Nephron progenitor cell (in vitro differentiated cells): ENCODE data around the gene SMARCA2.
A peak's percentile ranks its signal among the peaks of the same experiment; 100 is the strongest.

Source experiments
- DNase-seq: peaks from one replicate; pipeline ENCODE4 v3.0.0; 2021
- H3K27ac Mint-ChIP-seq: 2 replicates; pipeline ENCODE4 v1.8.0; 2021; ENCODE audit warnings: mild to moderate bottlenecking, moderate library complexity, mixed read lengths
- H3K27me3 Mint-ChIP-seq: 2 replicates; pipeline ENCODE4 v1.8.0; 2021; ENCODE audit warnings: mild to moderate bottlenecking, low read depth, mixed read lengths; ENCODE audit not compliant: poor library complexity
- H3K36me3 Mint-ChIP-seq: 2 replicates; pipeline ENCODE4 v1.8.0; 2021; ENCODE audit warnings: low read depth, mixed read lengths
- H3K4me1 Mint-ChIP-seq: 2 replicates; pipeline ENCODE4 v1.8.0; 2021; ENCODE audit warnings: mixed read lengths
- H3K4me3 Mint-ChIP-seq: 2 replicates; pipeline ENCODE4 v1.8.0; 2021; ENCODE audit warnings: mild to moderate bottlenecking, moderate library complexity, mixed read lengths
- H3K9me3 Mint-ChIP-seq: 2 replicates; pipeline ENCODE4 v1.8.0; 2021; ENCODE audit warnings: mild to moderate bottlenecking, moderate library complexity, mixed read lengths
- TF ChIP-seq, protein P1 (sequence below): fragments of 200-600 bp; sonication (generic); IDR thresholded peaks from 2 replicates; pipeline ENCODE4 v1.5.0; 2021; ENCODE audit warnings: antibody characterized with exemption

The SMARCA2 gene

DNA sequence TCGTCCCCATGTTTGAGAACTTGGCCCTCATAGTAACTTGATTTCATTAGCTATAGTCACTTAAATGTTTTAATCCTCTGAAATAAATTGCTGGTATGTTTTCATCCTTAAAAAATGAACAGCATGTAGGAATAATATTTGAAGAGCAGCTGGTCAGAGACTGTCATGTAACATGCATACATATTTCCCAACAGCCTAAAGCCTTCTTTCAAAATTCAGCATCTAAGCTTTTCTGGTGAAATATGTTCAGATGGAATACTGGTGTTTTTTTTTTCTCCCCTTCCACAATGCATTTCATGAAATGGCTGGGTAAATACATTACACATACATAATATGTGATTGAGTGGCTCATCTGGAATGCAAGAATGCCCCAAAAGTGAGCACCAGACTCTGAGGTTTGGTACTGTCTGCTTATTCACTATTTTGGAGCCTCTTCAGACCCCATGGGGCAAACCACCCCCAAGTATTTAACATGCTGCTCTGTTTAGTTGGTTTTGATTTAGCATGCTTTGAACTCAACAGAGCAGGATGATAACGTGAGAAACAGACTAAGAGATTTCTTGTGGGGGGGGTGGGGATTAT, 94.0 kb downstream of the SMARCA2 start:
- Mint-ChIP-seq H3K4me3 (no peak overlapping the region), H3K9me3 (no peaks in the 10 kb centered on the region), H3K4me1 (peaks cover 32% of the 10 kb centered on the region), H3K36me3 (no peaks in the 10 kb centered on the region), H3K27ac (no peak overlapping the region), H3K27me3 (no peaks in the 10 kb centered on the region)
- TF ChIP-seq, protein P1, sequence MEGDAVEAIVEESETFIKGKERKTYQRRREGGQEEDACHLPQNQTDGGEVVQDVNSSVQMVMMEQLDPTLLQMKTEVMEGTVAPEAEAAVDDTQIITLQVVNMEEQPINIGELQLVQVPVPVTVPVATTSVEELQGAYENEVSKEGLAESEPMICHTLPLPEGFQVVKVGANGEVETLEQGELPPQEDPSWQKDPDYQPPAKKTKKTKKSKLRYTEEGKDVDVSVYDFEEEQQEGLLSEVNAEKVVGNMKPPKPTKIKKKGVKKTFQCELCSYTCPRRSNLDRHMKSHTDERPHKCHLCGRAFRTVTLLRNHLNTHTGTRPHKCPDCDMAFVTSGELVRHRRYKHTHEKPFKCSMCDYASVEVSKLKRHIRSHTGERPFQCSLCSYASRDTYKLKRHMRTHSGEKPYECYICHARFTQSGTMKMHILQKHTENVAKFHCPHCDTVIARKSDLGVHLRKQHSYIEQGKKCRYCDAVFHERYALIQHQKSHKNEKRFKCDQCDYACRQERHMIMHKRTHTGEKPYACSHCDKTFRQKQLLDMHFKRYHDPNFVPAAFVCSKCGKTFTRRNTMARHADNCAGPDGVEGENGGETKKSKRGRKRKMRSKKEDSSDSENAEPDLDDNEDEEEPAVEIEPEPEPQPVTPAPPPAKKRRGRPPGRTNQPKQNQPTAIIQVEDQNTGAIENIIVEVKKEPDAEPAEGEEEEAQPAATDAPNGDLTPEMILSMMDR = no peak
- DNase-seq = no peak

DNA sequence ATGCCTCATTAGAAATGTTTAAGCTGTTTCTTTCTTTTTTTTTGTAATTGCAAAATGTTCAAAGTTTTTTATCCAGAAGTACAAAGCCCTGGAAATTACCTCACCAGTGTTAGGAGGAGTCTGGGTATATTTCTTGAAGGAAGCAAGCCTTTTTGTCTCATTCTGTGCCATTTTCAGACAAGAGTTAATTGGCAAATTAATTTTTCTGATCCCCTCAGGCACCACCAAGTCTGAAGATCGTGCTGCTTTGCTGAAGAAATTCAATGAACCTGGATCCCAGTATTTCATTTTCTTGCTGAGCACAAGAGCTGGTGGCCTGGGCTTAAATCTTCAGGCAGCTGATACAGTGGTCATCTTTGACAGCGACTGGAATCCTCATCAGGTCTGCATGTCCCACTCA, 94.9 kb downstream of the SMARCA2 start:
- H3K27me3 Mint-ChIP-seq = no peaks in the 10 kb centered on the region
- H3K4me1 Mint-ChIP-seq = peaks cover 32% of the 10 kb centered on the region
- TF ChIP-seq, protein P1 = no peak
- H3K27ac Mint-ChIP-seq = peak overlapping the region; percentile 33
- no peaks in the 10 kb centered on the region for H3K36me3 Mint-ChIP-seq
- no peak overlapping the region for H3K4me3 Mint-ChIP-seq
- H3K9me3 Mint-ChIP-seq = no peaks in the 10 kb centered on the region
- DNase-seq = no peak

DNA sequence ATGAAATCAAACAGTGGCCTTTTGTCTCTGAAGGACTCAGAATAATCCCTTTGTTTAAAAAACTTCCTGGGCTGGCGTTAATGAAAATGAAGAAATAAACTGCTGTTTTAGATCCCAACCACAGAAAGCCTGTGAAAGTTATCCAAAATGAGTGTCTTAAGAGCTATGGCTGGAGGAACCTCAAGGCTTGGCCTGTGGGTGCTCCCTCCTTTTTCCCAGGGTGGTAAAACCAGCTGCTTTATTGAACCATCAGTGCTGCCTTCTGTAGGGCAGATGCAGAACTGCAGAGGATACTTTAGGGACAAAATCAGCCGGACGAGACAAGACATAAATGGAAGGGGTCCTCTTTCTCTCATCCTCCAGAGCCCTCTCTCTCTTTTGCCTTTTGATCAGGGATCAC, 100.9 kb downstream of the SMARCA2 start:
- no peak for DNase-seq
- Mint-ChIP-seq H3K36me3 (no peaks in the 10 kb centered on the region), H3K27ac (no peak overlapping the region), H3K4me3 (no peak overlapping the region), H3K27me3 (peaks cover 5% of the 10 kb centered on the region), H3K4me1 (peaks cover 4% of the 10 kb centered on the region), H3K9me3 (no peaks in the 10 kb centered on the region)
- TF ChIP-seq, protein P1 = peak; percentile 35

DNA sequence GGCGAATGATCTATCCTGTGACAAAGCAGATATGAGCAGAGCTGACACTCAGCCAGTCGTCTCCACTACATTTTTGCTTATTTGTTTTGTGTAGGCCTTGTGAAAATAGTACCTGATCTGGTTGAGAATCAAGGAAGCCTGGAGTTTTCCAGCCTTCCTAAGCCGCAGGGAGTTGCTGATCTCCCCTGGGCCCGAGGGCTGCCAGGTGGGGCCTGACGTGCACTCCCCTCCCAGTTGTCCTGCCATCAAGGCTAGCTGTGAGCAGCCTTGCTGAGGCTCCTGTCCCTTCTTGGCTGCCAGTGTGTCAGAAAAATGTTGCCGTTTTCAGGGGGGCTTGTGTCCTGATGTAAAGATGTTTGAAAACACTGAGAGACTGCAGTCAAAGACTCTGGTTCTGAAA, 102.4 kb downstream of the SMARCA2 start:
- Mint-ChIP-seq H3K4me1 (peaks cover 4% of the 10 kb centered on the region), H3K27ac (peak overlapping the region; percentile 68), H3K4me3 (no peak overlapping the region), H3K27me3 (peaks cover 5% of the 10 kb centered on the region), H3K9me3 (no peaks in the 10 kb centered on the region), H3K36me3 (no peaks in the 10 kb centered on the region)
- no peak for DNase-seq
- TF ChIP-seq, protein P1 = no peak

DNA sequence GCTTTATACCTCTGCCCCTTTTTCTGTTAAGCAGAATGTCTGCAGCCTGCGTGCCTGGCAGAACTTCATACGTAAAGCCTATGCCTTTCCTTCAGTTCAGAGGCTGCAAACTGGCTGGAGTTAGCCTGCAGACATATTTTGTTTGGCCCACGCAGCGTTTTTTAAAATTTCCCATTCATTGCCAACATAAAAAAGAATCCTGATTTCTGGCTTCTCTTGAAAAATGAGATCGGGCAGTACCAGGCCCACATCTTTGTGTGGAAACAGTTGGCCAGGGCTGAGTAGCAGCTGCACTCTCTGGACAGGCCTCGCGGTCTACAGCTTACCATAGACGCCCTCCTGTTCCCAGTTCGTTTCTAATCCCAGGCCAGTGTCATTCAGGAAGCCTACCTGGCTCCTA, 104.4 kb downstream of the SMARCA2 start:
- no peak for DNase-seq
- H3K4me3 Mint-ChIP-seq = no peak overlapping the region
- peaks cover 5% of the 10 kb centered on the region for H3K27me3 Mint-ChIP-seq
- no peak overlapping the region for H3K27ac Mint-ChIP-seq
- H3K36me3 Mint-ChIP-seq = peaks cover 13% of the 10 kb centered on the region
- no peaks in the 10 kb centered on the region for H3K9me3 Mint-ChIP-seq
- H3K4me1 Mint-ChIP-seq = peaks cover 16% of the 10 kb centered on the region
- TF ChIP-seq, protein P1 = no peak

DNA sequence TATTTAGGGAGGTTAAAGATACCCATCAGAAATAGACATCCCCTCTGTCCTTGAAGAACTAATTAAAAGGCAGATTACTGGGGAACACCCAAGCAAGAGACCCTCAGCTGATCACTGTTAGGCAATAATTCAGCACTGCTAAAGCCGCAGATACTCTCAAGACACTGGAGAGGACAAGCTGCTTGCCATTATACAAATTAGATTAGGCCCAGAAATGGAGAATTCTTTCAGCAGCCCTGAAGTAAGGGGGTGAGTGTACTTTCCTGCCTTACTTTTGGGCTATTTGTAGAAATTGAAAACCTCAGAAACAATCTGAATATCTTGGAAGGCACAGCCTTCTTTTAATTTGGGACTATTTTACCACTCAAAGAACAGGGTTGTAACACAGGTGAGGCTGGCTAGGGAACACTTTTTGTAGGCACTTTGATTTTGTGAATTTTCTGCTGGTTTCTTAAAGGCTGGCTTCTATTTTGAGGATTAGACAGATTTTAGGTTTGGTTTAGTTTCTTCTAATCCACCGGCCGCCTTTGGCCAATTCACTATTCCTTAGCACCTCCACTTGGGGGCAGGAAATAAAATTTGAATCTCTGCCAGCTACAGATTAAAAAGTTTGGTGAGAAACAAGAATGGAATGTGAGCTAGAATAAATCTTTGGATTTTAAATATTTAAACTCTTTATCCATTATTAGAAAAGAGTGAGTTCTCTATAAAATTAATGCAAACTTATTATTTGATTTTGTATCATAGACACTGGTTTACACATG, 106.0 kb downstream of the SMARCA2 start:
- peaks cover 5% of the 10 kb centered on the region for H3K27me3 Mint-ChIP-seq
- H3K9me3 Mint-ChIP-seq = no peaks in the 10 kb centered on the region
- H3K36me3 Mint-ChIP-seq = peaks cover 18% of the 10 kb centered on the region
- no peak overlapping the region for H3K4me3 Mint-ChIP-seq
- peaks cover 24% of the 10 kb centered on the region for H3K4me1 Mint-ChIP-seq
- DNase-seq = no peak
- TF ChIP-seq, protein P1 = no peak
- no peak overlapping the region for H3K27ac Mint-ChIP-seq
